ENCODE results near the gene GPR15LG. TPM values are rescaled to one million over a fixed set of nuclear protein-coding genes. Genes with fewer than 3 reads are reported as not detected.
A peak's percentile ranks its signal among the peaks of the same experiment; 100 is the strongest.
"Not testable (repeated sequence)": the region's sequence is repeated elsewhere in the genome, so short reads cannot be mapped to it uniquely, and the experiment has no call there.

GPR15LG gene
- total RNA-seq, 1 donor = not detected

- DNase-seq (ENCODE audit: low read depth in 2 of 3, low spot score in 2 of 3) = no peak
Measured at GRCh38 chr10:84164442-84164841, 9.2 kb upstream of the GPR15LG start.

GRCh38 chr10:84166620-84167288, 6.8 kb upstream of the GPR15LG start:
- no peak for DNase-seq (ENCODE audit: low read depth in 2 of 3, low spot score in 2 of 3)

- not testable (repeated sequence) for DNase-seq (ENCODE audit: low read depth in 2 of 3, low spot score in 2 of 3)
Measured at GRCh38 chr10:84167289-84167653, 6.3 kb upstream of the GPR15LG start.

- not testable (repeated sequence) for DNase-seq (ENCODE audit: low read depth in 2 of 3, low spot score in 2 of 3)
Measured at GRCh38 chr10:84168382-84168781, 5.2 kb upstream of the GPR15LG start.

GRCh38 chr10:84171237-84171636, 2.4 kb upstream of the GPR15LG start:
- not testable (repeated sequence) for DNase-seq (ENCODE audit: low read depth in 2 of 3, low spot score in 2 of 3)

GRCh38 chr10:84171700-84172466, 1.7 kb upstream of the GPR15LG start:
- DNase-seq (ENCODE audit: low read depth in 2 of 3, low spot score in 2 of 3) = not testable (repeated sequence)

- no peak for DNase-seq (ENCODE audit: low read depth in 2 of 3, low spot score in 2 of 3)
Measured at GRCh38 chr10:84172467-84173356, 889 bp upstream of the GPR15LG start.

- no peak for DNase-seq (ENCODE audit: low read depth in 2 of 3, low spot score in 2 of 3)
Measured at GRCh38 chr10:84175436-84175835, 1.8 kb downstream of the GPR15LG start.

- DNase-seq (ENCODE audit: low read depth in 2 of 3, low spot score in 2 of 3) = no peak
Measured at GRCh38 chr10:84176351-84176750, 2.8 kb downstream of the GPR15LG start.

GRCh38 chr10:84176836-84177474, 3.4 kb downstream of the GPR15LG start:
- no peak for DNase-seq (ENCODE audit: low read depth in 2 of 3, low spot score in 2 of 3)

- DNase-seq (ENCODE audit: low read depth in 2 of 3, low spot score in 2 of 3) = peak in 2 of 3 donors; percentile 26 to 67
Measured at GRCh38 chr10:84177541-84178141, 4.0 kb downstream of the GPR15LG start.

- DNase-seq (ENCODE audit: low read depth in 2 of 3, low spot score in 2 of 3) = no peak
Measured at GRCh38 chr10:84178160-84178609, 4.6 kb downstream of the GPR15LG start.

- DNase-seq (ENCODE audit: low read depth in 2 of 3, low spot score in 2 of 3) = peak in 1 of 3 donors; percentile 39
Measured at GRCh38 chr10:84179059-84179710, 5.6 kb downstream of the GPR15LG start.

GRCh38 chr10:84180386-84180785, 6.8 kb downstream of the GPR15LG start:
- DNase-seq (ENCODE audit: low read depth in 2 of 3, low spot score in 2 of 3) = not testable (repeated sequence)

- no peak for DNase-seq (ENCODE audit: low read depth in 2 of 3, low spot score in 2 of 3)
Measured at GRCh38 chr10:84181631-84182030, 8.0 kb downstream of the GPR15LG start.

GRCh38 chr10:84184517-84184916, 10.9 kb downstream of the GPR15LG start:
- DNase-seq (ENCODE audit: low read depth in 2 of 3, low spot score in 2 of 3) = no peak

GRCh38 chr10:84185526-84186175, 12.1 kb downstream of the GPR15LG start:
- DNase-seq (ENCODE audit: low read depth in 2 of 3, low spot score in 2 of 3) = no peak

- DNase-seq (ENCODE audit: low read depth in 2 of 3, low spot score in 2 of 3) = no peak
Measured at GRCh38 chr10:84188815-84189214, 15.2 kb downstream of the GPR15LG start.

- DNase-seq (ENCODE audit: low read depth in 2 of 3, low spot score in 2 of 3) = no peak
Measured at GRCh38 chr10:84190621-84191020, 17.0 kb downstream of the GPR15LG start.

Data from hematopoietic multipotent progenitor cell (in vitro differentiated cells).